Measurements from ENCODE around the gene ATF7.

GRCh38 chr12:53492830-53493609 lies 133.2 kb downstream of the ATF7 start:
- TF ChIP-seq CTCF (IDR thresholded peaks at IDR 0.05; ENCODE audit: borderline replicate concordance, extremely low read depth, low read length, poor library complexity, severe bottlenecking) (no peak), EZH2 (IDR thresholded peaks at IDR 0.05; ENCODE audit: borderline replicate concordance, low read depth, low read length, severe bottlenecking) (no peak)

Measured in DND-41 (cell line).